Measurements from ENCODE around the gene C9orf50. TPM values are rescaled to one million over a fixed set of nuclear protein-coding genes. Genes with fewer than 3 reads are reported as not detected.

The C9orf50 gene
- total RNA-seq, 1 experiment from 2014 or later = not detected

DNA sequence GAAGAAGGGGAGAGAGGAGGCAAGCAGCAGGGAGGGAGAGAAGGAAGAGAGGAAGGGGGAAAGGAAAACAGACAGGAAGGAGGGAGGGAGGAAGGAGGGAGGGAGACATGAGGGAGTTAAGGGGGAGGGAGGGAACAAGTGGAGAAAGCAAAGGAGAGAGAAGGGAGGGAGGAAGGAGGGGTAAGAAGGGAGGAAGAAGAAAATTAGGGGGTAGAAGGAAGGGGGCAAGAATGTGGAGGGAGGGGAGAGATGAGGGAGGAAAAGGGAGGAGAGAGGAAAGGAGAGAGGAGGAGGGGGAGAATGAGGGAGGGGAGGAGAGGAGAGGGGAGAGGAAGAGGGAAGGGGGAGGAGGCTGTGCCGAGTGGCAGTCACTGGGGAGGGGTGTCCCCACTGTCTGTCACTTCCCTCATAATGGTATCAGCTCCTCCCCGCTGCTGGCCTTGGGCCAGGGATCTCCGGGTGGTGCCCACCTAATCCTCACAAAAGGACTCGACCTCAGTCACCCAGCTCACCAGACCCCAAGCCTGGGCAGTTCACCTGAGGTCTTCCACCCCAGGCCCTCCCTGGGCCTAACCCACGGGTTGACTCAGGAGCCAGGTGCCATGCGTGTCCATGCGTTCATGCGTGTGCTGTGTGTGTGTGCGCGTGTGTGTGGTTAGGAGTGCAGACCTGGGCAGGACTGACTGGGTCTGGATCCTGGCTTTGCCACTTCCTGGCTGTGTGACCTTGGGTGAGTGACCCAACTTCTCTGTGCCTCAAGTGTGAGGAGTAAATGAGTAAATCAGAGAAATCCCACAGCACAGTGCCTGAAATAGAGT lies 18.1 kb downstream of the C9orf50 start:
- Histone ChIP-seq H3K4me3 (ENCODE audit: low read depth in 2 of 2, low read length in 2 of 2) (no peak overlapping the region), H3K36me3 (ENCODE audit: control insufficient read depth, insufficient read depth, low read length) (no peaks in the 10 kb centered on the region), H3K9me3 (ENCODE audit: control insufficient read depth, insufficient read depth, low read depth, low read length) (no peaks in the 10 kb centered on the region), H3K4me1 (ENCODE audit: control insufficient read depth, insufficient read depth, low read length) (peaks cover 4% of the 10 kb centered on the region), H3K27me3 (ENCODE audit: control insufficient read depth, insufficient read depth, low read length) (no peaks in the 10 kb centered on the region), H3K27ac (ENCODE audit: low read length) (peak overlapping the region; percentile 23; the same call in 1 of the 2 replicates)
- ChIA-PET CTCF (interaction anchor here (0.6 kb wide), 1 partner anchor 122 kb away, joined by 3 read pairs; no protein-coding TSS in a partner anchor), POLR2A (interaction anchor here (0.6 kb wide), 1 partner anchor 424 kb away, joined by 4 read pairs; no protein-coding TSS in a partner anchor)
- ATAC-seq (no peak), DNase-seq (ENCODE audit: low read depth, low spot score) (no peak)
- TF ChIP-seq POLR2AphosphoS5 (IDR thresholded peaks at IDR 0.05; ENCODE audit: low read depth, low read length) = no peak
- TF ChIP-seq, protein P1, sequence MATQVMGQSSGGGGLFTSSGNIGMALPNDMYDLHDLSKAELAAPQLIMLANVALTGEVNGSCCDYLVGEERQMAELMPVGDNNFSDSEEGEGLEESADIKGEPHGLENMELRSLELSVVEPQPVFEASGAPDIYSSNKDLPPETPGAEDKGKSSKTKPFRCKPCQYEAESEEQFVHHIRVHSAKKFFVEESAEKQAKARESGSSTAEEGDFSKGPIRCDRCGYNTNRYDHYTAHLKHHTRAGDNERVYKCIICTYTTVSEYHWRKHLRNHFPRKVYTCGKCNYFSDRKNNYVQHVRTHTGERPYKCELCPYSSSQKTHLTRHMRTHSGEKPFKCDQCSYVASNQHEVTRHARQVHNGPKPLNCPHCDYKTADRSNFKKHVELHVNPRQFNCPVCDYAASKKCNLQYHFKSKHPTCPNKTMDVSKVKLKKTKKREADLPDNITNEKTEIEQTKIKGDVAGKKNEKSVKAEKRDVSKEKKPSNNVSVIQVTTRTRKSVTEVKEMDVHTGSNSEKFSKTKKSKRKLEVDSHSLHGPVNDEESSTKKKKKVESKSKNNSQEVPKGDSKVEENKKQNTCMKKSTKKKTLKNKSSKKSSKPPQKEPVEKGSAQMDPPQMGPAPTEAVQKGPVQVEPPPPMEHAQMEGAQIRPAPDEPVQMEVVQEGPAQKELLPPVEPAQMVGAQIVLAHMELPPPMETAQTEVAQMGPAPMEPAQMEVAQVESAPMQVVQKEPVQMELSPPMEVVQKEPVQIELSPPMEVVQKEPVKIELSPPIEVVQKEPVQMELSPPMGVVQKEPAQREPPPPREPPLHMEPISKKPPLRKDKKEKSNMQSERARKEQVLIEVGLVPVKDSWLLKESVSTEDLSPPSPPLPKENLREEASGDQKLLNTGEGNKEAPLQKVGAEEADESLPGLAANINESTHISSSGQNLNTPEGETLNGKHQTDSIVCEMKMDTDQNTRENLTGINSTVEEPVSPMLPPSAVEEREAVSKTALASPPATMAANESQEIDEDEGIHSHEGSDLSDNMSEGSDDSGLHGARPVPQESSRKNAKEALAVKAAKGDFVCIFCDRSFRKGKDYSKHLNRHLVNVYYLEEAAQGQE (IDR thresholded peaks at IDR 0.05; ENCODE audit: insufficient read depth in 1 of 2, low read depth in 2 of 2, low read length in 1 of 2) = no peak
- no peak for TF ChIP-seq CTCF (IDR thresholded peaks at IDR 0.05)
- no peak for TF ChIP-seq SIN3A (IDR thresholded peaks at IDR 0.05; ENCODE audit: borderline replicate concordance, insufficient read depth, low read depth, low read length)
- no peak for TF ChIP-seq TCF7L2 (IDR thresholded peaks at IDR 0.05; ENCODE audit: low read depth, low read length)
- intact Hi-C loops (cut with micrococcal nuclease; ENCODE audit: unreplicated experiment) = no loop called here
- in situ Hi-C loops (cut with HindIII; ENCODE audit: low pct_unique_long_range_greater_than_20kb, low sequenced_read_pairs) = no loop called here
- no TSS peak for BruUV-seq (replicated peaks)

DNA sequence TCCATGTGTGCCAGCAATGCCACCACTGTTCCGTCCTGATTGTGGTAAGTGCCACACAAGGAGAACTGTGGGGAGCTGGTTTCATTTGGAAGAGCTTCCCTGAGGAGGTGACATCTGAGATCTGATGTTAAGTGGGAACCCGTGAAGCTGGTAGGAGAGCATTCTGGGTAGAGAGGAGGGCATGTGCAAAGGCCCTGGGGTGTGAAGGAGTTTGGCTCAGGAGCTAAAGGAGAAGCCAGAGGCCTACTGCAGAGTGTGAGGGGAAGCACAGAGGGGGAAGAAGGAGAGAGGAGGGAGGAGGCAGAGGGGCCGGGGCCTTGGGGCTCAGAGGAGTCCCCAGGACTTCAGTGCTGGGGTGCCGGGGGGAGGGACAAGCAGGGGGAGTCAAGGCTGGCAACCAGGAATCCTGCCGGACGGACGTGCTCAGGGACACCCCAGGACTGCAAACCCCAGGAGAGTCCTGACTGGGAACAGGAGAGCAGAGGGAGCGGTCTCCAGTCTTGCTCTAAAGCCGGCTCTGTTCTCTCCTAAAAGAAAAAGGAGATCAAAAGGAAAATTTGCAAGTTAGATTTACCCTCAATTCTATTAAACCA lies 19.7 kb downstream of the C9orf50 start:
- intact Hi-C loops (cut with micrococcal nuclease; ENCODE audit: unreplicated experiment) = no loop called here
- TF ChIP-seq, protein P1 (IDR thresholded peaks at IDR 0.05; ENCODE audit: insufficient read depth in 1 of 2, low read depth in 2 of 2, low read length in 1 of 2) = no peak
- TF ChIP-seq SIN3A (IDR thresholded peaks at IDR 0.05; ENCODE audit: borderline replicate concordance, insufficient read depth, low read depth, low read length) = no peak
- TF ChIP-seq TCF7L2 (IDR thresholded peaks at IDR 0.05; ENCODE audit: low read depth, low read length) = no peak
- no peak for TF ChIP-seq POLR2AphosphoS5 (IDR thresholded peaks at IDR 0.05; ENCODE audit: low read depth, low read length)
- TF ChIP-seq CTCF (IDR thresholded peaks at IDR 0.05) = no peak
- H3K4me1 ChIP-seq (ENCODE audit: control insufficient read depth, insufficient read depth, low read length) = peaks cover 3% of the 10 kb centered on the region
- ChIA-PET POLR2A (no interaction called here), CTCF (no interaction called here)
- H3K27me3 ChIP-seq (ENCODE audit: control insufficient read depth, insufficient read depth, low read length) = no peaks in the 10 kb centered on the region
- no peaks in the 10 kb centered on the region for H3K36me3 ChIP-seq (ENCODE audit: control insufficient read depth, insufficient read depth, low read length)
- BruUV-seq (replicated peaks) = no TSS peak
- no peak for DNase-seq (ENCODE audit: low read depth, low spot score)
- H3K27ac ChIP-seq (ENCODE audit: low read length) = no peak overlapping the region
- in situ Hi-C loops (cut with HindIII; ENCODE audit: low pct_unique_long_range_greater_than_20kb, low sequenced_read_pairs) = no loop called here
- ATAC-seq = no peak
- no peaks in the 10 kb centered on the region for H3K9me3 ChIP-seq (ENCODE audit: control insufficient read depth, insufficient read depth, low read depth, low read length)
- H3K4me3 ChIP-seq (ENCODE audit: low read depth in 2 of 2, low read length in 2 of 2) = no peak overlapping the region

All from Panc1 (cell line).